GM21723 (cell line): ENCODE data around the gene FAIM2.
"Not testable (repeated sequence)": the region's sequence is repeated elsewhere in the genome, so short reads cannot be mapped to it uniquely, and the experiment has no call there.

Experiments
- ATAC-seq: cut with Tn5 transposase; IDR thresholded peaks from one replicate; pipeline ENCODE4 v1.9.1; 2021; ENCODE audit warnings: mild to moderate bottlenecking, moderate library complexity; ENCODE audit not compliant: unreplicated experiment

The FAIM2 gene

DNA sequence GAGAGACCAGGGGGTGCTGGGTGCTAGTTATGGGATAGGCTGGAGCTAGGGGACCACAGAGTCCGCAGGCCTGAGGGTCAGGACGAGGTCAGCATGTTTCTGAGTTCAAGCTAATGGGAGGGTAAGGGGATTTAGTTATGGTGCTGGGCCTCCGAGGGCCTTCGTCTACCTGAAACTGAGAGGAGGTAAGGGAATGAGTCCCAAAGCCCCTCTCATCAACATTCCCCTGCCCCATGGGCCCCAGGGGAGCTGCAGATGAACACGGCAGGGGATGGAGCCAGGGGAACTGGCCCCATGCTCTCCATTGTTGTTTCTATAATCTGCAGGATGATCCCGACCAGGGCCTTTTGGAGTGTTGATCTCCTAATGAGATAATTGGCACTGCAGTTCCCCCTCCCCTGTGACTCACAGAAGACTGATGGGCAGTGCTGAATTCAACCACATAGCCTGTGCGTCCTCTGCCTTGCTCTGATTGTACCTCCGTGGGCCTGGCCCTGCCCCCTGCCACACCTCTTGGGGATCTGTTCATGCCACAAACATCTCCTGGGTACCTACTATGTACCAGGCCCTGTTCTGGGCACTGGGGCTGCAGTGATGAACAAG lies 21.4 kb downstream of the FAIM2 start:
- no peak for ATAC-seq

- ATAC-seq: no peak
Observed at GRCh38 chr12:49881415-49882247, 22.1 kb downstream of the FAIM2 start.

DNA sequence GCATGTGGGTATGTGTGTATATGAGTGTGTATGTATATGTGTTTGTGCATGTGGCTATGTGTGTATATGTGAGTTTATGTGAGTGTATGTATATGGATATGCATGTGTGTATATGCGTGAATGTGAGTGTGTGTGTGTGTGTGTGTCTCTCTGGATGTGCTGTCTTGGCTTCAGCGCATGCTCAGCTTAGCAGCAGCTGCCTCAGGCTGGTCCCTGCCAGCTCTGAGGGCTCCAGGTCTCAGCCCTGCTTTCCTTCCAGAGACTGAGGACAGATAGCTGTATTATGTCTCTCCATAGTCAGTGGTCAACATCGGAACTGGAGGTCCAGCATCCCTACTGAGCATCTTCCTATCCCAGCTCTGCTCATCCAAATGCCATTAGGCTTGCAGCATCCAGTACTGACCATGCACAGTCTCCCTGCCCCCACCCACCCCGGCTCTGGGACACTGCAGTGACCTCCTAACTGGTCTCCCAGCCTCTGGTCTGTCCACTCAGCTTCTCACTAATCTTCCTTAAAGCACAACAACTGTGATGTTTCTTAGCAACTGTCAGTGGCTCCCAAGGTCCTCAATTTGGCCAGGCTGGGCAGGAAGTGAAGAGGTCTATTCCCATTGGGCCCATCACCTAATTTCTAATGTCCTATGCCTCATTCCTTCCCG lies 22.8 kb downstream of the FAIM2 start:
- no peak for ATAC-seq

GRCh38 chr12:49879065-49879464 lies 24.6 kb downstream of the FAIM2 start:
- not testable (repeated sequence) for ATAC-seq

- ATAC-seq: no peak
Observed at GRCh38 chr12:49878021-49878420, 25.7 kb downstream of the FAIM2 start.

DNA sequence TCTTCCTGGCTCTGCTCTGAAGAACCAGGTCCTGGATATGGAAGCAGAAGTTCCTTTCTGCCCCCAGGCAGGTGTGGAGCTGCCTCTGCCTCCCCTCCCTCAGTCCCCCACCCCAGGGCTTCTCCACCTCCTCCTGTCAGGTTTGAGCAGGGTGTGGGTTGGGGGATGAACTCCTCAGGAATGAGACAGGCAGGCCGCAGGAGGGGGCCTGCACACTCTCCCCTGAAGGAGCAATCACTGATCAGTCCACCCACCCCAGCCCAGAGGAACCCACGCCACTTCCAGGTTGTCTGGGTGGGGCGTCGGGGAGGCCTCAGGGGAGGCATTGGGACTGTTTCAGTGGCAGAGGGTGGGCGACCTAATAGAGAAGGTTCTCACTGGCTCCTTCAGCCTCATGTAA lies 26.6 kb downstream of the FAIM2 start:
- no peak for ATAC-seq

GRCh38 chr12:49876070-49876469 lies 27.6 kb downstream of the FAIM2 start:
- no peak for ATAC-seq

DNA sequence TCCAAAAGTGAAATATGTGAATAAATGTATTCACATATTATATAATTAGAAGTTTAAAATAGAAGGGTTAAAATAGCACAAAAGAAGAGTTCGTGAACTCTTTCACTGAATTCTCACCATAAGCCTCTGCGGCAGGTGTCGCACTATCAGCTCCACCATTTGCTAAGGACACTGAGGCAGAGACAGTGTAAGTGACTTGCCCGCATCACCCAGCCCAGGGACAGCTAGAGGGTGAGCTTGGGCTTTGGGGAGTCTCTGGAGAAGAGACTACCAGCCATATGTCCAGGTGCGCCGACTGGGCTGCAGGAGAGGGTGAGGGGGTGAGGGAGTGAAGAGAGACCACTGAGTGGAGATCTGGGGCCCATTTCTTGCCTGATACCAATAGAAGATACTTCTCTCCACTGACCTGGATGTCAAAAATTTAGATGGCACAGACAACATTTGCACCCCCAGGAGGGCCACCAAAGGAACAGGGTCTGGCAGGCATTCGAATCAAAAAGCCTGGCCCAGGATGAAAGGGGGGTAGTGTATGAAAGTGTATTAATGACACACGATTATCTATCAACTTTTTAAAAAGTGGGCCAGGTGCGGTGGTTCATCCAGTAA lies 28.5 kb downstream of the FAIM2 start:
- ATAC-seq: no peak

- ATAC-seq: no peak
Observed at GRCh38 chr12:49874142-49874897, 29.4 kb downstream of the FAIM2 start.

DNA sequence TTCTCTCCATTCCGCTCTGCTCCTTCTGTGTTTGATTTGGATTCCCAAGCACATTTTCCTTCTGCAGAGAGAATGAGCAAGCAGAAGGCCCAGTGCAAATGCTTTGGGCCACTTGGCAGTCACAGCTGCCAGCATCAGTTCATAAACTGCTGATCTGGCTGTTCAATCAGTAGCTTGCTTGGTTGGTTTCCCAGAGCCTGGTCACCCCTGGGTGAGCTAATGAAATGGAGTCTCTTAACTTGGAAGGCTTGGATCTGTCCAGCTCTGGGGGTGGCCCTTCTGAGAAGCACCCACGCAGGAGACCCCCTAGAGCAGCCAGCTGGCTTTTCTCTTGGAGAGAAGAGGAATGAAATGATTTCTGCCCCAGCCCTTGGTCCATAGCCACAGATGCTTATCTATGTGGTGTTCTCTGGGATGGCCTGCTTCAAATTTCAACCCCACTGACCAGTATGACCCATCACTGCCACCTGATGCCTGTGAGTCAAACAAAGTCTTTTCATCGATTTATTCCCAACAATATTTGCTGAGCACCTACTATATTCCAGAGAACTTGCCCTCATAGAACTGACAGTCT lies 30.3 kb downstream of the FAIM2 start:
- ATAC-seq: no peak

DNA sequence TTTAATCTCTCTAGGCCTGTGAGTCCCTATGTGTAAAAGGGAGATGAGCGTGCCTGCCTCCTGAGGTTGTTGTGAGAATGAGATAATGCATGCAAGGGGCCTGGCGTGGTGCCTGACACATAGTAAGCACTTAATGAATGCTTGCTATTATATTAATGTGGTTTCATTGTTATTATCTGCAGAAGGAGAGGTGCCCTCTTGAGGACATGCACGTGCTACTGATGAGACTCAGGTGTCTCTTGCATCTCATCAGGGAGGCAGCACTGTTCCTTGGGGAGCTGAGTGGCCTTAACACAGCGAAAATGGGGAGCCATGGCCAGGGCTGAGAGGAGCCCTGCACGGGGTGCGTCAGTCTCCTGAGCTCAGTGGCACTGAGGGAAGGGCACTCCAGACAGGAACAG lies 30.9 kb downstream of the FAIM2 start:
- ATAC-seq: no peak

- no peak for ATAC-seq
Observed at GRCh38 chr12:49872381-49872780, 31.3 kb downstream of the FAIM2 start.

DNA sequence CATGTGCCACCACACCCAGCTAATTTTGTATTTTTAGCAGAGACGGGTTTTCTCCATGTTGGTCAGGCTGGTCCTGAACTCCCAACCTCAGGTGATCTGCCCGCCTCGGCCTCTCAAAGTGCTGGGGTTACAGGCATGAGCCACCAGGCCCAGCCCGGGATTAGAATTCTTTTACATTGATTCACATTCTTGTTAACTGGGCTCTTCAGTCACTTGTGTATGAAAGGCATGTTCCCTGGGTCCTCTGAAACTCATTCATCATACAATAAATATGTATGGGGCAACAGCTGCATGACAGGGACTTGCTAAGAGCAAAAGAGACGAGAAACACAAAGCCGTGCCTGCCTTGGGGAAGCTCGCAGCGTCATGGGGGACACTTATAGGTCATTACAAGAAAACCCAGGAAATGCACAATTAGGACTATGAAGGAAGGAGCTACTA lies 31.9 kb downstream of the FAIM2 start:
- not testable (repeated sequence) for ATAC-seq

GRCh38 chr12:49871263-49871561 lies 32.5 kb downstream of the FAIM2 start:
- ATAC-seq: no peak

GRCh38 chr12:49870501-49871262 lies 33.0 kb downstream of the FAIM2 start:
- no peak for ATAC-seq

- ATAC-seq: no peak
Observed at GRCh38 chr12:49869816-49870500, 33.7 kb downstream of the FAIM2 start.

- ATAC-seq: no peak
Observed at GRCh38 chr12:49868952-49869815, 34.5 kb downstream of the FAIM2 start.

GRCh38 chr12:49868449-49868848 lies 35.3 kb downstream of the FAIM2 start:
- no peak for ATAC-seq
